Measurements from ENCODE around the gene MAML3.

MAML3 gene

DNA sequence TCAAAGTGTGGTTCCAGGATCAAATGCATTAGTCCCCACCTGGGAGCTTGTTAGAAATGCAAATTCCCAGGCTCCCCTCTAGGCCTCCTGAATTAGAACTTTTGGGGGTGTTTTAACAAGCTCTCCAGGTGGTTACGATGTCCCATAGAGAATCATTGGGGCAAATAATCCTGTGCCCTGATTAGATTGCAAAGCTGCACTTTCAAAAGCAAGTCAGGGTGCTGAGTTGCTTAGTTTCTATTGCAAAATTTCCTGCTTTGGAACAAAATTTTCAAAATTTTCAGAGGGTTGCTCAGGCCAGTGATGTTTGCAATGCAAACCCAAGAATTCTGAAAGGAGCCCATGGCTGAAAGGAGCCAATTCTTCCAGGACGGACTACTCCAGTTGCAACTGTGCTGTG is 417.3 kb downstream of the MAML3 start:
- TF ChIP-seq TARDBP (IDR thresholded peaks at IDR 0.05), result no peak
- no peak for TF ChIP-seq SUZ12 (IDR thresholded peaks at IDR 0.05)
- TF ChIP-seq ELF4 (IDR thresholded peaks at IDR 0.05), result no peak
- no peak for TF ChIP-seq NFRKB (IDR thresholded peaks at IDR 0.05)
- no peak for TF ChIP-seq SP1 (IDR thresholded peaks at IDR 0.05)
- TF ChIP-seq CTBP1 (IDR thresholded peaks at IDR 0.05; ENCODE audit: borderline replicate concordance), result no peak
- no peak for TF ChIP-seq LEF1 (IDR thresholded peaks at IDR 0.05; ENCODE audit: borderline replicate concordance)
- no peak for TF ChIP-seq ZNF384 (IDR thresholded peaks at IDR 0.05)
- no peak for TF ChIP-seq FOXM1 (IDR thresholded peaks at IDR 0.05; ENCODE audit: borderline replicate concordance)
- ChIA-PET POLR2A (interaction anchor here (0.8 kb wide), 1 partner anchor 71 kb away, joined by 3 read pairs; no protein-coding TSS in a partner anchor), CTCF (interaction anchor here (0.7 to 1.8 kb wide), 4 partner anchors 165 to 628 kb away, joined by 3 to 7 read pairs (median 4); no protein-coding TSS in a partner anchor)
- DNase-seq (ENCODE audit: extremely low spot score), result no peak

GRCh38 chr4:139736274-139736660 is 417.7 kb downstream of the MAML3 start:
- TF ChIP-seq FOXA1 (IDR thresholded peaks at IDR 0.05) (no peak), ELF4 (IDR thresholded peaks at IDR 0.05) (no peak), FOXK2 (IDR thresholded peaks at IDR 0.05) (no peak), SUZ12 (IDR thresholded peaks at IDR 0.05) (no peak), SP1 (IDR thresholded peaks at IDR 0.05) (no peak), TARDBP (IDR thresholded peaks at IDR 0.05) (no peak), HDGF (IDR thresholded peaks at IDR 0.05; ENCODE audit: borderline replicate concordance) (no peak), CTBP1 (IDR thresholded peaks at IDR 0.05; ENCODE audit: borderline replicate concordance) (no peak), FOXM1 (IDR thresholded peaks at IDR 0.05; ENCODE audit: borderline replicate concordance) (no peak), BHLHE40 (IDR thresholded peaks at IDR 0.05; ENCODE audit: borderline replicate concordance) (no peak), PKNOX1 (IDR thresholded peaks at IDR 0.05) (no peak), NFRKB (IDR thresholded peaks at IDR 0.05) (no peak), ZNF384 (IDR thresholded peaks at IDR 0.05) (no peak), L3MBTL2 (conservative IDR thresholded peaks at IDR 0.05) (no peak), ARNT (IDR thresholded peaks at IDR 0.05) (no peak), LEF1 (IDR thresholded peaks at IDR 0.05; ENCODE audit: borderline replicate concordance) (no peak)
- ChIA-PET POLR2A (interaction anchor here (0.8 kb wide), 1 partner anchor 71 kb away, joined by 3 read pairs; no protein-coding TSS in a partner anchor), CTCF (interaction anchor here (0.7 to 1.8 kb wide), 3 partner anchors 276 to 629 kb away, joined by 3 to 4 read pairs (median 3); no protein-coding TSS in a partner anchor)
- no peak for DNase-seq (ENCODE audit: extremely low spot score)

DNA sequence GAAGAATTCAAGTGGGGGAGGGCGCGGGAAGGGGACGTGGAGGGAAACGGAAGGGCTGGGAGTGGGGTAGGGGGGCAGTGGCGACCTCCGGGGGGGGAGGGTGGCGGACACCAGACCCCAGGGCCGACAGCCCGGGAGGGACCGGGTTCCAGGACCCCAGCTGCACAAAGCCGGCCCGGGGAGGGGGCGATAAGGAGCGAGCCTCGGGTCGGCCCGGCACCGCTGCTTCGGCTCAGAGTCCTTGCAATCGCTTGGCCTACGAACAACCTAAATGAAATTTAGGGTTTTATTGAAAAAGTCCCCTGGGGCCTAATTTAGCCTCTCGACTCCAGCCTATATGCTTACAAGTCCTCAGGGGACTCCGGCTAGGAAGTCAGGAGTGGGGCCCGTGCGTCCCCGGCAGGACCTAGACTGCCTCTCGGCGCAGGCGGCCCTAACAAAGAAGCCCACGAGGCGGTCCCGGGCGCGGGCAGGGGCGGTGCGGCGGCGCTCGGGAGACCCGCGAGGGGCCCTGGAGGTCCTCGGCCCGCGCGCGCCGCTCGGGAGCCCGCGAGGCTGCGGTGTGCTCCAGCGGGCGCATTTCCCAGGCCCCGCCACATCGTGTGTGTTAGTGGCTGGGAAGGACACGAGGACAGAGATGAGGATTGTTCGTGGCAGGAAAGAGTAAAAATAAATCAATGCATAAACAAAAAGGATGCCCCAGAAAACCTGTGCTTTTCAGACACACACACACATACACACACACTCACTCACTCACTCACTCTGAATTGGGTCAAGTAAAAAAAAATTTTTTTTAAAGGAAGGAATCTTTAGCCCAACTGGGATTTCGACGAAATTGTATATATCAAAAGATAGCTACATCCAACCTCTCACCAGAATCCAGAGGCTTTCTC is 418.4 kb downstream of the MAML3 start:
- POLR2A ChIA-PET, result interaction anchor here (1.1 kb wide), 1 partner anchor 9 kb away, joined by 4 read pairs; no protein-coding TSS in a partner anchor
- CTCF ChIA-PET, result interaction anchor here (0.7 to 1.8 kb wide), 4 partner anchors 277 to 629 kb away, joined by 3 to 8 read pairs (median 4); no protein-coding TSS in a partner anchor
- TF ChIP-seq ELF4 (IDR thresholded peaks at IDR 0.05) (no peak), CTBP1 (IDR thresholded peaks at IDR 0.05; ENCODE audit: borderline replicate concordance) (no peak)
- DNase-seq (ENCODE audit: extremely low spot score), result no peak

DNA sequence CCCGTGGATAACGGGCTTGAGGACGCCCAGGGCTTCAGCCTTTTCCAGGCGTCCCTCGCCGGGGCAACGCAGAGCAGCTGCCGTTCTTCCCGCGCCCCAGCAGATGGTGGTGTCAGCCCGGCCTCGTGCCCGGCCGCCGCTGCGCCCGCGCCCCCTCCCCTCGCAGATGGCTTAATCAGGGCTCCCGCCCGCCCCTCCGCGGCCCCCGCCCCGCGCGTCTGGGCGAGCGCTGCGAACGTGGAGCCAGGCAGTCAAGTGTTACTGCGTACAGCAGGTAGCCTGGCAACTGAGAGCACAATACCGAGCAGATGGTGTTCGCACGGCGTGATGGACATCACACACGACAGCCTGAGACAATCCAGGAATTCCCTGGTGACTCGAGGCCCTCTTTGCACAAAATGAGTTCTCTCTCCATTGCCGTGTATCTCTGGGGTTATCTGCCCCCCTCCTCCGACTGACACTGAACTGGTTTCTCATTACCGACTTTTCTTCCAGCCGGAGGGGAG is 419.1 kb downstream of the MAML3 start:
- TF ChIP-seq SP1 (IDR thresholded peaks at IDR 0.05), result no peak
- TF ChIP-seq ARNT (IDR thresholded peaks at IDR 0.05), result no peak
- no peak for TF ChIP-seq FOXK2 (IDR thresholded peaks at IDR 0.05)
- no peak for TF ChIP-seq FOXA1 (IDR thresholded peaks at IDR 0.05)
- TF ChIP-seq FOXM1 (IDR thresholded peaks at IDR 0.05; ENCODE audit: borderline replicate concordance), result no peak
- no peak for TF ChIP-seq BHLHE40 (IDR thresholded peaks at IDR 0.05; ENCODE audit: borderline replicate concordance)
- peak; percentile 91 for TF ChIP-seq L3MBTL2 (conservative IDR thresholded peaks at IDR 0.05)
- no peak for TF ChIP-seq CTBP1 (IDR thresholded peaks at IDR 0.05; ENCODE audit: borderline replicate concordance)
- TF ChIP-seq PKNOX1 (IDR thresholded peaks at IDR 0.05), result peak; percentile 46; the same call in 1 of the 2 replicates
- TF ChIP-seq HDGF (IDR thresholded peaks at IDR 0.05; ENCODE audit: borderline replicate concordance), result no peak
- no peak for TF ChIP-seq TARDBP (IDR thresholded peaks at IDR 0.05)
- no peak for TF ChIP-seq NFRKB (IDR thresholded peaks at IDR 0.05)
- TF ChIP-seq ELF4 (IDR thresholded peaks at IDR 0.05), result no peak
- TF ChIP-seq ZNF384 (IDR thresholded peaks at IDR 0.05), result no peak
- POLR2A ChIA-PET, result interaction anchor here (0.7 to 1.1 kb wide), 2 partner anchors 9 to 78 kb away, joined by 3 to 4 read pairs; no protein-coding TSS in a partner anchor
- CTCF ChIA-PET, result interaction anchor here (0.6 to 1.5 kb wide), 15 partner anchors 11 to 595 kb away, joined by 3 to 8 read pairs (median 3); no protein-coding TSS in a partner anchor

DNA sequence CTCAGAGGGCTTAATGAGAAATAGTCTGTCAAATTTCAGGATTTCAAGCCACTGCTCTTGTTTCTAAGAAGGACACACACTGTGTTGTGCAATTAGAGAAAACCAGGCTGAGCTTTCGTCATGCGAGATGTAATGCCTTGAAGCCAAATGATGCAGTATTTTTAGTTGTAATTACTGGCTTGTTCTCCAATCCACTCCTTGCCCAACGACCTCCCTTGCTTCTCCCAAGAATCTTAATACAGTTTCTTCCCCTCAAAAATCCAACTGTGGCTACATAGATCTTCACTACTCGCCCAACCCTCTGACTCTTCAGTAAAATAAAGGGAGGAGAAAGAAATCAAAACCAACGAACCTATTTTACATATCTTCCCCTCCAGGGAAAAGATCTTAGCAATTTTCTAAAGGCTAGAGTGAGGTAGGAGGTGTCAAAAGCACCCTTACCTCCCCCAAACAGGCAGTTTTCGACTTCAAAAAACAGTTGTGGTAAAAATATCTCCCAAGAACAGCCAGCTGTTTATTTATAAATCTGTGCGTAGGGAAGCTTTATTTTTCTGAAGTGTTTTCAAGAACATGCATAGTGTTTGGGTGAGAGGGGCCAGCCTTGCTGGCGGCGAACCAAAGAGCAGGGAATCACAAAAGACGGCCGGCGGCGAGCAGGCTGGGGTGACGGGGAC is 419.6 kb downstream of the MAML3 start:
- TF ChIP-seq NFRKB (IDR thresholded peaks at IDR 0.05), result no peak
- TF ChIP-seq L3MBTL2 (conservative IDR thresholded peaks at IDR 0.05), result no peak
- no peak for TF ChIP-seq FOXA1 (IDR thresholded peaks at IDR 0.05)
- TF ChIP-seq ELF4 (IDR thresholded peaks at IDR 0.05), result no peak
- TF ChIP-seq FOXM1 (IDR thresholded peaks at IDR 0.05; ENCODE audit: borderline replicate concordance), result no peak
- TF ChIP-seq ZNF384 (IDR thresholded peaks at IDR 0.05), result no peak
- TF ChIP-seq LEF1 (IDR thresholded peaks at IDR 0.05; ENCODE audit: borderline replicate concordance), result no peak
- TF ChIP-seq SP1 (IDR thresholded peaks at IDR 0.05), result no peak
- no peak for TF ChIP-seq BHLHE40 (IDR thresholded peaks at IDR 0.05; ENCODE audit: borderline replicate concordance)
- TF ChIP-seq TARDBP (IDR thresholded peaks at IDR 0.05), result no peak
- TF ChIP-seq ARNT (IDR thresholded peaks at IDR 0.05), result no peak
- ChIA-PET POLR2A (interaction anchor here (0.7 to 1.1 kb wide), 2 partner anchors 10 to 77 kb away, joined by 3 to 4 read pairs; no protein-coding TSS in a partner anchor), CTCF (interaction anchor here (0.5 to 1.5 kb wide), 21 partner anchors 10 to 626 kb away, joined by 3 to 8 read pairs (median 3); no protein-coding TSS in a partner anchor)
- DNase-seq (ENCODE audit: extremely low spot score), result no peak

More for the DNA sequence above, 419.1 kb downstream of the MAML3 start:
- peak; percentile 91 for DNase-seq (ENCODE audit: extremely low spot score)
